ENCODE results near the gene MEX3D.
"Not testable (repeated sequence)": the region's sequence is repeated elsewhere in the genome, so short reads cannot be mapped to it uniquely, and the experiment has no call there.

The MEX3D gene

GRCh38 chr19:1522061-1522460 is 46.1 kb downstream of the MEX3D start:
- in situ Hi-C loops (cut with MboI; ENCODE audit: low sequenced_read_pairs) = no loop called here

GRCh38 chr19:1521636-1522035 is 46.5 kb downstream of the MEX3D start:
- in situ Hi-C loops (cut with MboI; ENCODE audit: low sequenced_read_pairs) = no loop called here

GRCh38 chr19:1520203-1520780 is 47.8 kb downstream of the MEX3D start:
- in situ Hi-C loops (cut with MboI; ENCODE audit: low sequenced_read_pairs) = no loop called here

GRCh38 chr19:1519802-1520201 is 48.3 kb downstream of the MEX3D start:
- in situ Hi-C loops (cut with MboI; ENCODE audit: low sequenced_read_pairs) = not testable (repeated sequence)

- in situ Hi-C loops (cut with MboI; ENCODE audit: low sequenced_read_pairs) = no loop called here
Observed at GRCh38 chr19:1518471-1518870, 49.7 kb downstream of the MEX3D start.

- in situ Hi-C loops (cut with MboI; ENCODE audit: low sequenced_read_pairs) = no loop called here
Observed at GRCh38 chr19:1516395-1516753, 51.8 kb downstream of the MEX3D start.

DNA sequence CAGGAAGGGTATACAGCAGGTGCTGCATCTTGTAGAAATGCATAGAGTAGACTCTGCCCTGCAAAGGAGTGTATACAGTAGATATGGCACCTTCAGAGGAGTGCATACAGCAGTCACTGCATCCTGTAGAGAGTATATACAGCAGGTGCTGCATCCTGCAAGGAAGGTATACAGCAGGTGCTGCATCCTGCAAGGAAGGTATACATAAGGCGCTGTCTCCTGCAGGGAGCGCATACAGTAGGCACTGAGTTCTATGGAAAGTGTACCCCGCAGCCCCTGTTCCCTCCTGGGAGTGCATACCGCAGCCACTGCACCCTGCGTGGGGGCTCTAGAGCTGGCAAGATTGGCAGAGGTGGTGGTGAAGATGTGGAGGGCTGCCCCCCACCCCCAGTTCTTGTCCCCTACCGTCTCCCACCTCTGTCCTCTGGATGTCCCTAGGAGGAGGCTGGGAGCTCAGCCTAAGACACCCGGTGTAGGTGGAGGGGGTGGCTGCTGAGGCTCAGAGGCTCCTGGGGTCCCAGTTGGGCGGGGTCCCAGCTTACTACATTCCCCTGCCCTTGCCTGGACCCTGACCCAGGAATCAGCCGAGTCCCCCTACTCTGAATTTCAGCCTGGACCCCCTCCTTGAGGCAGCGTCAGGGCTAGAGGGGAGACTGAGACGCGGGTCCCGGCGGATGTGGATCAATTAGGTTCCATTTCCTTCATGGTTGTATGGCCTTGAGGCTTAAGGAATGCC is 53.0 kb downstream of the MEX3D start:
- in situ Hi-C loops (cut with MboI; ENCODE audit: low sequenced_read_pairs) = no loop called here

GRCh38 chr19:1514295-1514661 is 53.8 kb downstream of the MEX3D start:
- in situ Hi-C loops (cut with MboI; ENCODE audit: low sequenced_read_pairs) = no loop called here

DNA sequence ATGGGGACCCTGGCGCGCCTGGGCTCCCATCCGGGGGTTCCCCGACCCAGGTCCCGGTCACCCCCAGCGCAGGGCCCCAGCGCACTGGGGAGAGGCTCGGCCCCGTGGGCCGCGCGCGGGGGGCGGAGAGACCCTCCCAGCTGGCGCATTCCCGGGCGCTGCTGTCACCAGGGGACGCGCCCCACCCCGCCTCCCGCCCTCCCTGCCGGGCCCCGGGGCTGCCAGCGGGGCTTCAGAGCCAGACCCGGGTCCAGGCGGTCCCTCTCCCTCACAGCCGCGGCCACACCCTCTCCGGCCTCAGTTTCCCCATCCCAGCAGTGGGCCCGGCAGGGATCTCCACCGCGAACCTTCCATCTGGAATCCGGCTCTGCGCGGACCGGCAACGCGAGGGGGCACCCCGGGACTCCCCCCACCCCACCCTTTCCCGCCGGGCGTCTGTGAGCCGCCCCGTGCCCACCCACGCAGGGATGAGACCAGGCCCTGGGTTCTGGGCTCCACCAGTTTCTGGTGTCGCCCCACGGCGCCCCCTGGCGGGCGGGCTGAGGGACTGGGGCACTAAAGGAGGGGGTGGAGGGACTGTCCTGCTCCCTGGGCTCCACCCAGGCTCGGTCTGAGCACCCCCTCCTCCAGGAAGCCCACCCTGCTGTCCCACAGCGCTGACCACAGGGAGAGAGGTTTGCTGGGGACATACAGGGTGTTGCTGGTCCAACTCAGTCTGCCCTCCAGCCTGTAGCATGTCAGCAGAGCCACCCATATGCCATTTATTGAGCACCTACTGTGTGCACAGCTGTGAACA is 54.4 kb downstream of the MEX3D start:
- in situ Hi-C loops (cut with MboI; ENCODE audit: low sequenced_read_pairs) = no loop called here

DNA sequence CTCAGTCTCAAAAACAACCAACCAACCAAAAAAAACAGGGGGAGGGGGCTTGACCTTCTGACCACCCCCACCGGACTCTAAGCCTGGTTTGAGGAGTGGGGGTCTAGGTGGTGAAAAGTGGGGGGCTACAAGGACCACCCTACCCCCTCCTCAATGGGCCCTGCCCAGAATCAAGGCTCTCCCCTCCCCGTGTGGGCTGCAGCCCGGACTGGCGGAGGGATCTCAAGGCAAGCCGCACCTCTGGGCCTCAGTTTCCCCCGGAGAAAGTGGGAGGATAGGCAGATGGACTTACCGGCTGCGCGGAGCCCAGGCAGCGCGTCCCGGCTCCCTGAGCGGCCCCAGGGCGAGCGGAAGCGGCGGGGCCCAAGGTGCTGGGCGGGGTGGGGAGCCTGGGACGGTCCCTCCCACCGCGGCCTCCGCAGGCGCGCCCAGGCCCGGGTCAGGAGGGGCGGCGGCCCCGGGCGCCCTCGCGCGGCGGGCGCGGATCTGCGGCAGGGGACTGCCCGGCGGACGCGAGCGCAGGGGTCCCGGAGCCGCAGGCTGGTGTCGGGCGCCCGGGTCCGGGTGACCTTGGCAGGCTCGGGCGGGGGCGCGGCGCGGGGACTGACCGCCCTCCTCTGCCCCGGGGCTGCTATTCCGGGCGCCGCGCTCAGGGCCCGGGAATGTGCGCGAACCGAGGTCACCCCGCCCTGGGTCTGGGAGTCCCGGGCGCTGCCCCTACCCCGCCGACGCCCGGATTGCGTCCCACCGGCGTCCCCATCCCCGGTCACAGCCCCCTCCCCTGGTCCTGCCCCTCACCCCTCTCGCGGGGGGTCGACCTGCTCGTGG is 55.2 kb downstream of the MEX3D start, which contains the start of gene ADAMTSL5:
Gene ADAMTSL5, minus strand, starts transcription at position 349 of the 828 bp plus-strand sequence. CDS start 2,076 bp downstream, outside the sequence.
- in situ Hi-C loops (cut with MboI; ENCODE audit: low sequenced_read_pairs) = no loop called here

DNA sequence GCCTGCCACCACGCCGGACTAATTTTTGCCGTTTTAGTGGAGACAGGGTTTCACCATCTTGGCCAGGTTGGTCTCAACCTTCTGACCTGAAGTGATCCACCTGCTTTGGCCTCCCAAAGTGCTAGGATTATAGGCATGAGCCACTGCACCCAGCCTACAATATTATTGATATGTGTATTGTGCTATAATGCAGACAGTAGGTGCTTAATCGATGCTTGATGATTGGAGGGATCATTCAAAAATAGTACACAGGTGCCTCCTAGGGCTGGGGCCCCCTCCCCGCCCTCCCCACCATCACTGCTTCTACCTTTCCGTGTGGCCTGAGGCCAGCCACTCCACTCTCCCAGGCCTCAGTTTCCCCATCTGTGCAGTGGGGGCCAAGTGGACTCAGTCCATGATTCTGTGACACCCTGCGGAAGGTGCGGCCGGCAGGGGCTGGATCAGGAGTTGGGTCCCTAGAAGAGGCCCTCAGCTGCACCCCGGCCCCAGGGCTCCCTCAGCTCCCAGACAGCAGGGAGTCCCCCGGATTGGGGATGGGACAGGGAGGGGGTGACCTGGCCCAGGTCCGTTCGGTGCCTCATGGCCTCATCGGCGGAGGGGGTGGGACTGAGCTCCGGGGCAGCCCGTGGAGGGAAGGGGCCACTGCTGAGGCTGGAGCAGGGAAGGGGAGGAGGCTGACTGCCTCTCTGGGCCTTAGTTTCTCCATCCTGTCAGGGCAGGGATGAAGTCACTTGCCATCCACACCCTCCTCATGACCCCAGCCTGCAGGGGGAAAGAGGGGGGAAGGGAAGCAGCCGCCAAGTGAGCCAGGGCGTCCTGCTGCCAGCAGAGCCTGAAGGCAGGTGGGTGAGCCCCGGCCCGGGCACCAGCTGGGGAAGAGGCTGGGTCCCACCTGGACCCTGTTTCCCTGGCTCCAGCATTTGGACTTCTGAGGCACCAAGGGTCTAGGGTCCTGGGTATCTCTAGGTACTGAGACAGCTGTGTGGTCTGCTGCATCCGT is 56.5 kb downstream of the MEX3D start:
- in situ Hi-C loops (cut with MboI; ENCODE audit: low sequenced_read_pairs) = no loop called here

GRCh38 chr19:1510807-1511206 is 57.3 kb downstream of the MEX3D start:
- in situ Hi-C loops (cut with MboI; ENCODE audit: low sequenced_read_pairs) = no loop called here

DNA sequence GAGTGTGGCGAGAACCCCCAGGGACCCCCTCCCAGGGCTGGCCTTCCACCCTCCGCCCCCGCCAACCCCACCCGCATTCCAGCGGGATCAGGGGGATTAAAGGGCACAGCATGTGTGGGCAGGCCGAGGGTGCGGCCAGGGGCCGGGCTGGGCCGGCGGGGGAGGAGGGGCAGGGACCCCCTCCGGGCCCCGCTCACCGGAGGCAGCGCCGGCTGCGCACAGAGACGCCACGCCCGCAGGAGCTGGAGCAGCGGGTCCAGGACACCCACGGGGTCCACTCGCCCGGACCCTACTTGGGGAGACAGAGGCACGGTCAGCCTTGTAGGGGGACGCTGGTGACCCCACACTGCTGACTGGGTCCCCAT is 57.7 kb downstream of the MEX3D start:
- in situ Hi-C loops (cut with MboI; ENCODE audit: low sequenced_read_pairs) = no loop called here

DNA sequence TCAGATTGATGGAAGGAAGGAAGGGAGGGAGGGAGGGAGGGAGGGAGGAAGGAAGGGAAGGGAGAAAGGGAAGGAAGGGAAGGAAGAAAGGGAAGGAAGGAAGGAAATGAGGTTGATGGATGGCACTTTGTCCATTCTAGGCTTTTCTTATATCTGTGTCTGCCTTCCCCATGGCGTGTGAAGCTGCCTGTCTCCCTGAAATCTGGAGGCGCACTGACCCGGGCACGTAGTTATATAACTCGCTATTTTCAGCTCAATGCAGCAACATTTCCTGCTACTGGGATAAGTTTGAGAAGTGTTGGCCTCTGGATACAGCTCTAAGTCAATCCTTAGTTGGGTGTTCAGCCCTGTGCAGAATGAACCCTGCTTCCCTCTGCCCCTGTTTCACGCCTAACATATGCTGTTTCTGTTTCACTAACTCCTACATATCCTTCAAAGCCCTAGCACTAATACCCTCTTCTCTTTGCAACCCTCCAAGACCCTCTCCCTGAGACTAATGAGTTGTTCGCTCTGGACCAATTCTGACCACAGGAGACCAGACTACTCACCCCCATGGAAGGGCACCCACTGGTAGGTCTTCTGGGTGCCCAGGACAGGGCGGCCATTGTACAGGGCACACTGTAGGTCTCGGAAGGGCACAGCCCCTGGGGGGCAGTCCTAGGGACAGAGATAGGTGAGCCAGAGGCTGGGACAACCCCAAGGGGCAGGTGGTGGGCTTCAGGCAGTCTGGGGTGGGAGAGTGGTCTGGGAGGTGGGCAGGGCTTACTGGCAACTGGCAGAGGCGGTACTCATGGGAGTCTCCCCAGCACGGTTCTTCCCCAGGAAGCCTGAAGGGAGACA is 58.3 kb downstream of the MEX3D start:
- in situ Hi-C loops (cut with MboI; ENCODE audit: low sequenced_read_pairs) = no loop called here

DNA sequence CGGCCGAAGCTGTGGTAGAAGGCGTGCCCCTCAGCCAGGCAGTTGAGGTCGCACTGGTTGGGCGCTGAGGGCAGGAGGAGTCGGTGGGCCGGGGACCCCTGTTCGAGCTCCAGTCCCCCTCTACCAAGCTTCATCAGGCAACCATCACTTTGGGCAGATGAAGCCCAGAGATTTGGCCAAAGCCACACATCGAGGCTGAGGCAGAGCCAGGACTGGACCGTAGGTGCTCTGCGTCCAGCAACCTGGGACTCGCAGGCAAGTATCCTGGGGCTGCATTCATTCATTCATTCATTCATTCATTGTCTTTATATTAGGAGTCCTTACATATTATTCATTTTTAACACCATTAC is 59.6 kb downstream of the MEX3D start:
- in situ Hi-C loops (cut with MboI; ENCODE audit: low sequenced_read_pairs) = no loop called here

- in situ Hi-C loops (cut with MboI; ENCODE audit: low sequenced_read_pairs) = no loop called here
Observed at GRCh38 chr19:1507763-1508506, 60.2 kb downstream of the MEX3D start.

GRCh38 chr19:1507192-1507660 is 60.9 kb downstream of the MEX3D start:
- in situ Hi-C loops (cut with MboI; ENCODE audit: low sequenced_read_pairs) = no loop called here

All from hTERT RPE-1 (cell line).